Epithelial cell of esophagus (primary cell): ENCODE results near the gene TCAP.

Source experiments
- DNase-seq: peaks from one replicate; pipeline ENCODE4 v3.0.0; 2010; ENCODE audit warnings: low read depth
- H3K4me3 ChIP-seq: 2 replicates; pipeline ENCODE4 v1.5.1; 2011; ENCODE audit warnings: mild to moderate bottlenecking, low read length, control low read depth
- TF ChIP-seq, protein P1 (sequence below): IDR thresholded peaks from 2 replicates; pipeline ENCODE4 v1.5.1; 2011; ENCODE audit warnings: low read depth, mild to moderate bottlenecking, low read length, control low read depth, inconsistent platforms; ENCODE audit not compliant: insufficient read depth; ENCODE audit errors: missing control alignments

TCAP gene

DNA sequence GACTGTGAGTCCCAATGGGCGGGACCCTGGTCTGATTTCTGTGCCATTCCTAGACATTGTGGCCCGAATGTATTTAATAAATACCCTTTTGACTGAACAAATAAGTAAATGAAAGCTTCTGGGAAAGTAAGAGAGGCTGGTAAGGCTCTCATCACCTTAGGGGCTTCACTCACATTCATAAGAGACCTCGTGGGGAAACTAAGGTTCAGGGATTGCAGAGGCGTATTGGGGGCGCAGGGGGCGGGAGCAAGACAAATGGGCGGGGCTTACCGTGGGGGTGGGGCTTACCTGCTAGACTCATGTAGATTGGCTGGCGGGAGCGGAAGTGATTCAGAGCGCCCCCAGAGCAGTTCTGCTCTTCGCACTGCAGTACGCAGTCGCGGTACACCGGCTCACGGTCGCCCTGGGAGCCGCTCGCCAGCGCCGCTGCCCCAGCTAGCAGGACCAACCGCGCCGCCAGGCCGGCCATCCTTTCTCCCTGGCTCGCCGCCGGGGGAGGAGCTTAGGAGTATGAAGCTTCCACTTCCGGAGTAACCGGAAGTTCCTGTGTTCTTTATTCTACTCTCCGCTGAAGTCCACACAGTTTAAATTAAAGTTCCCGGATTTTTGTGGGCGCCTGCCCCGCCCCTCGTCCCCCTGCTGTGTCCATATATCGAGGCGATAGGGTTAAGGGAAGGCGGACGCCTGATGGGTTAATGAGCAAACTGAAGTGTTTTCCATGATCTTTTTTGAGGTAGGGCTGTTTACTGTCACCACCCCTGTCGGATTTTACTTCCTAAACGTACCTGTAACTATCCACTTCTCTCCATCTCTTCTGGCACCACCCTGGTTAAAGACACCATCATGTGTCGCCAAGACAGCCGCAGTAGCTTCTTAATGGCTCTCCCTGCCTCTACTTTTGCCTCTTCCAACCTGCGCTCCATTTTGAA, 22.7 kb downstream of the TCAP start, which contains the start of gene PGAP3:
Gene PGAP3 (minus strand): TSS at position 512 of the 929 bp plus-strand sequence. CDS start 43 bp downstream, at position 469.
- peak; percentile 92 for DNase-seq
- peak within 1 kb of the TSS; percentile 63 for H3K4me3 ChIP-seq
- TF ChIP-seq, protein P1, sequence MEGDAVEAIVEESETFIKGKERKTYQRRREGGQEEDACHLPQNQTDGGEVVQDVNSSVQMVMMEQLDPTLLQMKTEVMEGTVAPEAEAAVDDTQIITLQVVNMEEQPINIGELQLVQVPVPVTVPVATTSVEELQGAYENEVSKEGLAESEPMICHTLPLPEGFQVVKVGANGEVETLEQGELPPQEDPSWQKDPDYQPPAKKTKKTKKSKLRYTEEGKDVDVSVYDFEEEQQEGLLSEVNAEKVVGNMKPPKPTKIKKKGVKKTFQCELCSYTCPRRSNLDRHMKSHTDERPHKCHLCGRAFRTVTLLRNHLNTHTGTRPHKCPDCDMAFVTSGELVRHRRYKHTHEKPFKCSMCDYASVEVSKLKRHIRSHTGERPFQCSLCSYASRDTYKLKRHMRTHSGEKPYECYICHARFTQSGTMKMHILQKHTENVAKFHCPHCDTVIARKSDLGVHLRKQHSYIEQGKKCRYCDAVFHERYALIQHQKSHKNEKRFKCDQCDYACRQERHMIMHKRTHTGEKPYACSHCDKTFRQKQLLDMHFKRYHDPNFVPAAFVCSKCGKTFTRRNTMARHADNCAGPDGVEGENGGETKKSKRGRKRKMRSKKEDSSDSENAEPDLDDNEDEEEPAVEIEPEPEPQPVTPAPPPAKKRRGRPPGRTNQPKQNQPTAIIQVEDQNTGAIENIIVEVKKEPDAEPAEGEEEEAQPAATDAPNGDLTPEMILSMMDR, result no peak

DNA sequence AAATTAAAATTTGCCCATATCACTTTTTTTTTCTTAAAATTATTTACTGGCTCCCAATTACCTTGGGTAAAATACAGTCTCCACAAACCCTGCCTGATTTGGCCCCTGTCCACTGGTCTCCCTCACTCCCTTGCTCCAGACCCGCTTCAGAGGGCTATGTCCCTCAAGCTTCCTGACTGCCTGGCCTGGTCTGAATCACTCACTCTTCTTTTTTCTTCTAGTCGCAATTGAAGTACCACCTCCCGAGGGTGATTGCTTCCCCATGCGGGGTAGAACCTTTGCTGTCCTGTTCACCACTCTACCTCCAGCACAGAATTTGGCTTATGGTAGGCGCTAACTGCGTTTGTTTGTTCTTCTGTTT, 23.3 kb downstream of the TCAP start:
- TF ChIP-seq, protein P1, result no peak
- DNase-seq, result no peak
- H3K4me3 ChIP-seq, result peak overlapping the region; percentile 63

DNA sequence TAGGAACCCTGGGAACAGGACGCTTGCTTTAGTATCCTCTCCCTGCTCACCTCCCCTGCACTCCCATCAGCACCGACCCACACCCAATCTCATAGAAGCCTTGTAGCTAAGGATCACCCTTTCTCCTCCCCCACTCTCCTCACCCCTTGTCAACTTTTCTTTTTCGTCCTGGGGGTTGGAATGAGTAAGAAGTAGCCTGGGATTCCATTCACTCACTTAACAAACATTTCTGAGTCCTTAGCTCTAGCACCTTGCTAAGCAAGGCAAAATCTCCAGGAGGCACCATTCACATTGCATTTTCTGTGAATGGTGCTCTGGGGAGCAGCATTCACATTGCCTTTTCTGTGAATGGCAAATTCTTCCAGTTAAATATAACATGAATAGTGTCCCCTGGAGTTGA, 23.8 kb downstream of the TCAP start:
- peak overlapping the region; percentile 63 for H3K4me3 ChIP-seq
- TF ChIP-seq, protein P1, result peak; percentile 27
- no peak for DNase-seq

DNA sequence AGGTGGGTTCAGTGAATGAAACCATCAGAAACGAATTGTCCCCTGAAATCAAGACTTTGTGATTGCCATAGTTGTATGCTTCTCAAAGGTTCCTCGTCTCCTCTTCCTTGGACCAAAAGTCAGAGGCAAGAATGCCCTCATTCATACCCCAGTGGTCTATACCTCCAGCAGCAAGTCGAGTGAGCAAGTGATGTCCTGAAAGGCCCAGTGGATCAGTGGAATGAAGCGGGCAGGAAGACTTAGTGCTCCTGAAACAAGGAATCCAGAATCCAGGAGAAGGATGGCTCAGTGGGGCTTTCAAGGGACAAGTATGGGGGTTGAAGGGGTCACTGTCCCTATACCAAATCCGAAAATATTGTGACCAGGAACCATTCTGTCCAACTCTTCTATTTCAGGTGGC, 29.4 kb downstream of the TCAP start:
- no peak overlapping the region for H3K4me3 ChIP-seq
- no peak for DNase-seq
- TF ChIP-seq, protein P1, result no peak

DNA sequence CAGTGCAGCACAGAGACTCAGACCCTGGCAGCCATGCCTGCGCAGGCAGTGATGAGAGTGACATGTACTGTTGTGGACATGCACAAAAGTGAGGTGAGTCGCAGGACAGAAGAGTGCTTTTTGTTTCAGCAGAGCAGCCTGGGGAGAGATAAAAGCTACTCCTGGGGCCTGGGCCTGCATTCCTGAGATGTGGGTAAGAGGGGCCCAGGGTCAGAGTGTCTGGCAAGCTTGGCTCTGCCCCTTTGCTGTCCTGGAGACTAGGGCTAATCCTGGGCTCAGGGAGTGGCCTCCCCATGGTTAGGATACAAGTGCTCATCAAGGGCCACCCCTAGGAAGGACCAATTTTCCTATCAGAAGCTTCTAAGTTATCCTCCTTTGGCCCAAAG, 29.9 kb downstream of the TCAP start:
- TF ChIP-seq, protein P1, result no peak
- DNase-seq, result no peak
- H3K4me3 ChIP-seq, result no peak overlapping the region

DNA sequence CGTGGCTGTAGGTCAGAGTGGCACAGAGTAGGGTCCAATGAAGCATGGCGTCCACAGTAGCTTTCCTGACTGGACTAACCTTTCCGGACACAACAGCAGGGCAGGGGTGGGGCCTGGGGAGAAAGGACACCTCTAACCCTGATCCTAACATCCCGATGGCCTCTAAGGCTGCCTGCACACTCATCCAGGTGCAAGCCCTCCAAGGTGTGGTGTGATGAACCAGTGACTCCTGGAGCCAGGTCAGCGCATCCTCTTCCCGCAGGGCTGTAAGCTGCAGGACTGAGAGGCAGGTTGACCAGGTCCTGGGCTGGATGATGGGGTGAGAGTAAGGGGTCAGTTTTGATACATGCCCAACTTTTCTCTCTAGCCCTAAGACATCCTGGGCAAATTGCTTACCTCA, 31.6 kb downstream of the TCAP start:
- TF ChIP-seq, protein P1, result no peak
- H3K4me3 ChIP-seq, result no peak overlapping the region

More for the DNA sequence above, 31.6 kb downstream of the TCAP start:
- no peak for DNase-seq
